ENCODE results near the gene CCDC68. TPM values are rescaled to one million over a fixed set of nuclear protein-coding genes. Genes with fewer than 3 reads are reported as not detected.
A peak's percentile ranks its signal among the peaks of the same experiment; 100 is the strongest.

The CCDC68 gene
- polyA plus RNA-seq, 2 of the 4 experiments (the other 2 are of a cell fraction) = 3.1 to 12.4 TPM

GRCh38 chr18:54956506-54956905 lies 2.8 kb downstream of the CCDC68 start (continued):
- TF ChIP-seq ZNF302 (CRISPR knock-in tag; IDR thresholded peaks at IDR 0.05) (no peak), RNF2 (IDR thresholded peaks at IDR 0.05; ENCODE audit: borderline replicate concordance, low read depth) (no peak), SREBF2 (IDR thresholded peaks at IDR 0.05) (no peak), EHMT2 (IDR thresholded peaks at IDR 0.05; ENCODE audit: low read depth) (no peak), TFCP2L1 (CRISPR knock-in tag; IDR thresholded peaks at IDR 0.05) (no peak), CBX2 (IDR thresholded peaks at IDR 0.05; ENCODE audit: borderline replicate concordance, low read depth) (no peak), CBX8 (IDR thresholded peaks at IDR 0.05) (no peak), CTCF (IDR thresholded peaks at IDR 0.05) (no peak), ZSCAN20 (CRISPR knock-in tag; IDR thresholded peaks at IDR 0.05) (no peak), BCL3 (IDR thresholded peaks at IDR 0.05) (no peak)

DNA sequence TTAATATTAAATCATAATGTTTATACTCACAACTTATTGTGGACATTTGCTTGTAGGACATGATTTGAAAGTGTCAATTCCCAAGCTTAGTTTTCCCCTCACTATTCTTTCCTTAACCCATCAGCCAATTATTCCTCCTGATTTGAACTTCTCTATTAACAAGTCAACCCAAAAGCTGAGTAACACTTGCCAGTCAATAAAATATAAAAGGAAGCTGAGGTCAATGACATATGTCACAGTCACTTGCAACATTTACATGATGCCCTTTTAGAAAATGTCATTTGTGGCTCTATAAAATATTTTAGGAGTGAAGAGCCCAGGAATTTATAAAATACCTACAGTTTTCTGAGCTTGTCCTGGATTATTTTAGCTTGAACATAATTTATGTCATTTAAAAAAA lies 7.2 kb downstream of the CCDC68 start:
- FAIRE-seq = no peak

GRCh38 chr18:54950221-54950620 lies 9.0 kb downstream of the CCDC68 start:
- POLR2A ChIA-PET = no interaction called here
- TF ChIP-seq SMC3 (IDR thresholded peaks at IDR 0.05) = peak; percentile 25; the same call in 1 of the 3 replicates
- TF ChIP-seq REST (IDR thresholded peaks at IDR 0.05) = no peak
- TF ChIP-seq, protein P1, sequence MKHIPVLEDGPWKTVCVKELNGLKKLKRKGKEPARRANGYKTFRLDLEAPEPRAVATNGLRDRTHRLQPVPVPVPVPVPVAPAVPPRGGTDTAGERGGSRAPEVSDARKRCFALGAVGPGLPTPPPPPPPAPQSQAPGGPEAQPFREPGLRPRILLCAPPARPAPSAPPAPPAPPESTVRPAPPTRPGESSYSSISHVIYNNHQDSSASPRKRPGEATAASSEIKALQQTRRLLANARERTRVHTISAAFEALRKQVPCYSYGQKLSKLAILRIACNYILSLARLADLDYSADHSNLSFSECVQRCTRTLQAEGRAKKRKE (CRISPR knock-in tag; IDR thresholded peaks at IDR 0.05; ENCODE audit: low read depth) = no peak
- TF ChIP-seq HOXB5 (CRISPR knock-in tag; IDR thresholded peaks at IDR 0.05) = no peak
- peak; percentile 19; the same call in 1 of the 3 replicates for TF ChIP-seq CTCF (IDR thresholded peaks at IDR 0.05)
- TF ChIP-seq EHMT2 (IDR thresholded peaks at IDR 0.05; ENCODE audit: low read depth) = no peak
- peak; percentile 41 to 54; a peak in 4 of 5 replicates for TF ChIP-seq RAD21 (conservative IDR thresholded peaks at IDR 0.05 in 1 of 2, IDR thresholded peaks at IDR 0.05 in 1 of 2)
- TF ChIP-seq PBX3 (IDR thresholded peaks at IDR 0.05) = no peak
- no peak for TF ChIP-seq HEYL (CRISPR knock-in tag; IDR thresholded peaks at IDR 0.05)
- TF ChIP-seq MAFK (IDR thresholded peaks at IDR 0.05; ENCODE audit: partially characterized antibody) = peak; percentile 2
- TF ChIP-seq CEBPB (IDR thresholded peaks at IDR 0.05) = no peak
- TF ChIP-seq FOXS1 (CRISPR knock-in tag; IDR thresholded peaks at IDR 0.05) = no peak
- no peak for TF ChIP-seq SREBF2 (IDR thresholded peaks at IDR 0.05)

More for the DNA sequence above, 7.2 kb downstream of the CCDC68 start:
- no peak overlapping the region for H3K4me2 ChIP-seq
- H3K27ac ChIP-seq = no peak overlapping the region
- ChIA-PET CTCF (interaction anchor here (1.6 to 3.4 kb wide), 2 partner anchors 31 to 507 kb away, joined by 3 to 9 read pairs; no protein-coding TSS in a partner anchor), POLR2A (no interaction called here)
- no peak for ATAC-seq
- no peaks in the 10 kb centered on the region for H3K9me3 ChIP-seq
- DNase-seq (ENCODE audit: low read depth in 1 of 2, low spot score in 1 of 2) = no peak
- TF ChIP-seq, protein P2, sequence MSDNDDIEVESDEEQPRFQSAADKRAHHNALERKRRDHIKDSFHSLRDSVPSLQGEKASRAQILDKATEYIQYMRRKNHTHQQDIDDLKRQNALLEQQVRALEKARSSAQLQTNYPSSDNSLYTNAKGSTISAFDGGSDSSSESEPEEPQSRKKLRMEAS (IDR thresholded peaks at IDR 0.05) = no peak
- no peak for TF ChIP-seq RFX5 (IDR thresholded peaks at IDR 0.05)
- TF ChIP-seq RAD21 (conservative IDR thresholded peaks at IDR 0.05 in 1 of 2, IDR thresholded peaks at IDR 0.05 in 1 of 2) = no peak
- TF ChIP-seq BHLHE40 (IDR thresholded peaks at IDR 0.05; ENCODE audit: low read depth, low read length) = no peak
- no peak for TF ChIP-seq ESRRA (IDR thresholded peaks at IDR 0.05; ENCODE audit: borderline replicate concordance, low read length)
- TF ChIP-seq KDM1A (IDR thresholded peaks at IDR 0.05; ENCODE audit: low read depth) = no peak
- H3K4me3 ChIP-seq = no peak overlapping the region
- H3K4me1 ChIP-seq = peaks cover 34% of the 10 kb centered on the region

More at GRCh38 chr18:54950221-54950620, 9.0 kb downstream of the CCDC68 start:
- no peak overlapping the region for H3K27ac ChIP-seq
- CTCF ChIA-PET = interaction anchor here (0.8 to 3.4 kb wide), 10 partner anchors 9 to 506 kb away, joined by 3 to 10 read pairs (median 4); partner anchors contain the start of gene CCDC68
- DNase-seq (ENCODE audit: low read depth in 1 of 2, low spot score in 1 of 2) (no peak), ATAC-seq (no peak), FAIRE-seq (no peak)
- H3K4me1 ChIP-seq = peaks cover 41% of the 10 kb centered on the region
- H3K9me3 ChIP-seq = no peaks in the 10 kb centered on the region
- H3K4me2 ChIP-seq = no peak overlapping the region
- H3K4me3 ChIP-seq = no peak overlapping the region
- 92% methylated on average over 7 of the region's 7 CpGs for WGBS (ENCODE audit: missing lambda C conversion rate)

Measured in A549 (cell line).